OCI-LY7 (cell line): ENCODE measurements around the gene SMIM14. TPM values are rescaled to one million over a fixed set of nuclear protein-coding genes. Genes with fewer than 3 reads are reported as not detected.

Experiments
- small RNA-seq: library from RNA; depleted of rRNA; stranded (forward); fragments of <200 nt; gene quantifications from one replicate; pipeline ENCODE3, GENCODE V24; 2014
- total RNA-seq, 2 experiments: library from RNA; depleted of rRNA in 1 of 2; stranded (reverse); fragments of >200 nt in 1 of 2; shearing (Covaris generic) in 1 of 2; gene quantifications; 2 replicates each; pipeline ENCODE4 v1.2.3, GENCODE V29; 2014 to 2022

Gene SMIM14
- total RNA-seq, 2 experiments from 2014 or later = 1.8 TPM; not detected in 1

Small RNA genes within 50 kb of the gene (small RNA-seq; reads per million reads assigned to genes)
- not detected for gene RNU7-11P

Other genes starting within 250 kb of the SMIM14 start
- not detected in 2 replicates for gene KLB, start 231.9 kb downstream of the SMIM14 start, total RNA-seq (2014; rRNA removed; shearing (Covaris generic))
- gene KLB, start 231.9 kb downstream of the SMIM14 start, total RNA-seq (2022) = not detected in 2 replicates
- gene RPL9, start 179.9 kb downstream of the SMIM14 start, total RNA-seq (2014; rRNA removed; shearing (Covaris generic)) = 2,571 and 3,860 TPM in 2 replicates
- gene RPL9, start 179.9 kb downstream of the SMIM14 start, total RNA-seq (2022) = 1,698 and 1,735 TPM in 2 replicates
- 12.7 and 15.1 TPM in 2 replicates for gene LIAS, start 179.8 kb downstream of the SMIM14 start, total RNA-seq (2014; rRNA removed; shearing (Covaris generic))
- 28.3 and 28.4 TPM in 2 replicates for gene LIAS, start 179.8 kb downstream of the SMIM14 start, total RNA-seq (2022)
- gene UGDH, start 111.4 kb downstream of the SMIM14 start, total RNA-seq (2014; rRNA removed; shearing (Covaris generic)) = 8.1 and 9.8 TPM in 2 replicates
- 28.6 and 33.6 TPM in 2 replicates for gene UGDH, start 111.4 kb downstream of the SMIM14 start, total RNA-seq (2022)
- 20.8 and 47.7 TPM in 2 replicates for gene UBE2K, start 59.3 kb upstream of the SMIM14 start, total RNA-seq (2014; rRNA removed; shearing (Covaris generic))
- 88.0 and 93.8 TPM in 2 replicates for gene UBE2K, start 59.3 kb upstream of the SMIM14 start, total RNA-seq (2022)